HFFc6 (cell line): ENCODE measurements around the gene SRRM5. TPM values are rescaled to one million over a fixed set of nuclear protein-coding genes. Genes with fewer than 3 reads are reported as not detected.
"Not testable (repeated sequence)": the region's sequence is repeated elsewhere in the genome, so short reads cannot be mapped to it uniquely, and the experiment has no call there.

Experiments used
- DNase-seq: peaks from one replicate; pipeline ENCODE4 v3.0.0-alpha.2; 2018
- H3K27ac Mint-ChIP-seq: 2 replicates; pipeline ENCODE4 v1.8.0; 2020; ENCODE audit warnings: mild to moderate bottlenecking, mixed read lengths
- H3K27me3 Mint-ChIP-seq: 2 replicates; pipeline ENCODE4 v1.8.0; 2021; ENCODE audit warnings: mild to moderate bottlenecking, moderate library complexity, mixed read lengths; ENCODE audit not compliant: insufficient read depth
- H3K36me3 Mint-ChIP-seq: 2 replicates; pipeline ENCODE4 v1.8.0; 2021; ENCODE audit warnings: low read depth, mixed read lengths
- H3K4me1 Mint-ChIP-seq: 2 replicates; pipeline ENCODE4 v1.8.0; 2020; ENCODE audit warnings: low read depth, mixed read lengths
- H3K4me3 Mint-ChIP-seq: 2 replicates; pipeline ENCODE4 v1.8.0; 2020; ENCODE audit warnings: mild to moderate bottlenecking, moderate library complexity, mixed read lengths
- H3K9me3 Mint-ChIP-seq: 2 replicates; pipeline ENCODE4 v1.8.0; 2020; ENCODE audit warnings: mild to moderate bottlenecking, mixed read lengths
- CTCF ChIP-seq: fragments of 200-600 bp; sonication (generic); IDR thresholded peaks from 2 replicates; pipeline ENCODE4 v1.5.0; 2021; ENCODE audit warnings: antibody characterized with exemption, mild to moderate bottlenecking
- total RNA-seq, 6 experiments: library from RNA; stranded (reverse); fragmentation: NEBNext Ultra II Directional; extraction: Animal tissue kit (Norgen Biotek cat#: 25700); gene quantifications; 2 replicates in 1 of 6; 3 replicates in 5 of 6; pipeline ENCODE4 v1.2.3, GENCODE V29; 2021

SRRM5 gene
- total RNA-seq, 6 experiments from 2014 or later = 0.11 to 0.31 (median 0.21) TPM; not detected in 1

GRCh38 chr19:43634506-43634871 is 22.6 kb downstream of the SRRM5 start:
- H3K27ac Mint-ChIP-seq = no peak overlapping the region
- no peak overlapping the region; the same call in 1 of the 2 replicates for H3K4me3 Mint-ChIP-seq

GRCh38 chr19:43634872-43635560 is 23.1 kb downstream of the SRRM5 start:
- TF ChIP-seq CTCF = no peak
- Mint-ChIP-seq H3K4me3 (peak overlapping the region; percentile 53; the same call in 1 of the 2 replicates), H3K4me1 (peaks cover 8% of the 10 kb centered on the region; the same call in 1 of the 2 replicates), H3K27me3 (peaks cover 28% of the 10 kb centered on the region), H3K36me3 (no peaks in the 10 kb centered on the region), H3K27ac (peak overlapping the region; percentile 38; the same call in 1 of the 2 replicates), H3K9me3 (no peaks in the 10 kb centered on the region)
- DNase-seq = no peak

More at GRCh38 chr19:43634506-43634871, 22.6 kb downstream of the SRRM5 start:
- peaks cover 26% of the 10 kb centered on the region for H3K27me3 Mint-ChIP-seq
- peaks cover 8% of the 10 kb centered on the region; the same call in 1 of the 2 replicates for H3K4me1 Mint-ChIP-seq
- no peak for TF ChIP-seq CTCF
- no peaks in the 10 kb centered on the region for H3K36me3 Mint-ChIP-seq
- no peaks in the 10 kb centered on the region for H3K9me3 Mint-ChIP-seq
- DNase-seq = no peak

- H3K9me3 Mint-ChIP-seq, H3K36me3 Mint-ChIP-seq, H3K4me1 Mint-ChIP-seq, DNase-seq, H3K27ac Mint-ChIP-seq: not testable (repeated sequence)
- peak overlapping the region; percentile 53; the same call in 1 of the 2 replicates for H3K4me3 Mint-ChIP-seq
- peaks cover 31% of the 10 kb centered on the region for H3K27me3 Mint-ChIP-seq
Measured at GRCh38 chr19:43635561-43635940, 23.7 kb downstream of the SRRM5 start.

- Mint-ChIP-seq H3K36me3 (no peaks in the 10 kb centered on the region), H3K27ac (no peak overlapping the region), H3K9me3 (no peaks in the 10 kb centered on the region), H3K27me3 (peaks cover 34% of the 10 kb centered on the region), H3K4me1 (peaks cover 8% of the 10 kb centered on the region; the same call in 1 of the 2 replicates), H3K4me3 (no peak overlapping the region)
- no peak for TF ChIP-seq CTCF
- no peak for DNase-seq
Measured at GRCh38 chr19:43636121-43636683, 24.3 kb downstream of the SRRM5 start.

GRCh38 chr19:43638214-43638994 is 26.5 kb downstream of the SRRM5 start:
- Mint-ChIP-seq H3K4me1 (peaks cover 8% of the 10 kb centered on the region; the same call in 1 of the 2 replicates), H3K27ac (no peak overlapping the region), H3K27me3 (peaks cover 30% of the 10 kb centered on the region), H3K36me3 (no peaks in the 10 kb centered on the region), H3K4me3 (peak overlapping the region; percentile 69; the same call in 1 of the 2 replicates), H3K9me3 (no peaks in the 10 kb centered on the region)
- DNase-seq = no peak
- TF ChIP-seq CTCF = no peak
